Gastrocnemius medialis (tissue), 4 donors: ENCODE data around the gene HLA-DPA1. TPM values are rescaled to one million over a fixed set of nuclear protein-coding genes. Genes with fewer than 3 reads are reported as not detected.

Source experiments
- ATAC-seq, 2 donors: fragments of 150-250 bp; one replicate each; pipeline ENCODE4 v1.9.1; 2016
- DNase-seq, 2 donors: peaks; one replicate each; pipeline ENCODE4 v3.0.0-alpha.2; 2019
- H3K27ac ChIP-seq, 4 donors: fragments of 200-600 bp; sonication (generic); 1 replicate in 1 of 4; 2 replicates in 3 of 4; pipeline ENCODE4 v1.5.1; 2016 to 2018; ENCODE audit warnings: mild to moderate bottlenecking in 2 of 4, moderate library complexity in 1 of 4
- H3K27me3 ChIP-seq, 3 donors: fragments of 200-600 bp; sonication (generic) in 2 of 3; 1 replicate in 1 of 3; 2 replicates in 2 of 3; pipeline versions ENCODE4 v1.5.1 to v1.6.0; 2016 to 2019; ENCODE audit warnings: mild to moderate bottlenecking in 1 of 3, moderate library complexity in 1 of 3
- H3K36me3 ChIP-seq, 2 donors: fragments of 200-600 bp; sonication (generic) in 1 of 2; one replicate each; pipeline ENCODE4 v1.5.1; 2017 to 2018
- H3K4me1 ChIP-seq, 2 donors: fragments of 200-600 bp; sonication (generic) in 1 of 2; one replicate each; pipeline ENCODE4 v1.5.1; 2016 to 2017; ENCODE audit warnings: mild to moderate bottlenecking in 2 of 2
- H3K4me3 ChIP-seq, 4 donors: fragments of 200-600 bp; sonication (generic) in 3 of 4; 1 replicate in 1 of 4; 2 replicates in 3 of 4; pipeline ENCODE4 v1.5.1; 2016 to 2019; ENCODE audit warnings: mild to moderate bottlenecking in 2 of 4
- H3K9me3 ChIP-seq, 3 donors: fragments of 200-600 bp; sonication (generic) in 2 of 3; 1 replicate in 1 of 3; 2 replicates in 2 of 3; pipeline ENCODE4 v1.5.1; 2016 to 2019
- POLR2A ChIP-seq, 2 donors: fragments of 450-650 bp; IDR thresholded peaks; one replicate each; pipeline ENCODE4 v1.6.1; 2017; ENCODE audit warnings: antibody characterized with exemption in 2 of 2, mild to moderate bottlenecking in 2 of 2, moderate library complexity in 2 of 2
- in situ Hi-C, 4 donors: fragments of 200-750 bp; cut with MboI; loops; one replicate each; pipeline versions ENCODE4 v1.15.0 to v1.8.0; 2017; ENCODE audit warnings: low sequenced_read_pairs in 4 of 4
- intact Hi-C: fragments of 100-400 bp; cut with DNase I; formaldehyde crosslinking; loops from one replicate; pipeline ENCODE4 v1.15.1; 2023; ENCODE audit warnings: low total_unique reads
- total RNA-seq, 4 donors: library from RNA; depleted of rRNA; stranded (reverse); fragments of >200 nt; gene quantifications; one replicate each; pipeline versions ENCODE4 v1.1.0 to v1.2.3, GENCODE V29; 2016
- TF ChIP-seq, protein P1 (sequence below), 5 experiments: fragments of 450-650 bp in 3 of 5; fragments of 200-600 bp in 2 of 5; sonication (generic) in 2 of 5; IDR thresholded peaks in 4 of 5; conservative IDR thresholded peaks in 1 of 5; 1 replicate in 4 of 5; 2 replicates in 1 of 5; pipeline ENCODE4 v1.5.1; 2016 to 2019; ENCODE audit warnings: antibody characterized with exemption in 5 of 5, mild to moderate bottlenecking in 3 of 5, moderate library complexity in 3 of 5

Gene HLA-DPA1
- total RNA-seq, 4 donors from 2014 or later: 6.8 to 51.8 (median 23.4) TPM

DNA sequence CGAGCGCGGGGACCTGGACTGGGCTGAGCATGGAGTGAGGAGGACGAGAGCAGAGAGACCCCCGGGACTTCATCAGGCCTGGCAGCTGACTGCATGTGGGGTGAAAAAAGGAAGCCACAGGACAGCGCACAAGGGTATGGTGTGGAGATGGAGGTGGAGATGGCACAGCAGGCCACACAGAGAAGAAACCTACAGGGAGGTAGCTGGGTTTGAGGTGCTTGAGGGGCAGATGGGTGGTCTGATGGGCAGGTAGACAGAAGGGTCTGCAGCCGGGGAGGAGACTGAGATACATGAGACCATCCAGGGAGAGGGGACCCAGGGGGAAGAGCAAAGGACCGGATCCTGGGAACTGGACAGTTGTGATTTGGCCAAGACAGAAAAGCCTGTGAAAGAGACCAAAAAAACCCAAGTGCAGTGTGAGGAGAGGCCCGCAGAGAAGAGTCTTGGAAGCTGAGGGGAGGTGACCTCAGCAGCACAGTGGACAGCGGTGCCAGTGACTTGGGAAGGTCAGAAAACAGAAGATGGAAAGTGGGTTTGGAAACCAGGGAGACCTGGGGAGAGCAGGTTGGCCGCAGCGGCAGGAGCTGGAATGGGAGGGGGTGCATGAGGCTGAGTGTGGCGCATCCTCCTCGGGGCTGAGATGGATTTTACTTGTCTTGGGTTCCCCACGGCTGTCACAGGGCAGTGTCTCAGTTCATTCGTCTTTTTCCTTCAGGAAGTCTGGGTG lies 7.8 kb upstream of the HLA-DPA1 start:
- ATAC-seq: no peak

DNA sequence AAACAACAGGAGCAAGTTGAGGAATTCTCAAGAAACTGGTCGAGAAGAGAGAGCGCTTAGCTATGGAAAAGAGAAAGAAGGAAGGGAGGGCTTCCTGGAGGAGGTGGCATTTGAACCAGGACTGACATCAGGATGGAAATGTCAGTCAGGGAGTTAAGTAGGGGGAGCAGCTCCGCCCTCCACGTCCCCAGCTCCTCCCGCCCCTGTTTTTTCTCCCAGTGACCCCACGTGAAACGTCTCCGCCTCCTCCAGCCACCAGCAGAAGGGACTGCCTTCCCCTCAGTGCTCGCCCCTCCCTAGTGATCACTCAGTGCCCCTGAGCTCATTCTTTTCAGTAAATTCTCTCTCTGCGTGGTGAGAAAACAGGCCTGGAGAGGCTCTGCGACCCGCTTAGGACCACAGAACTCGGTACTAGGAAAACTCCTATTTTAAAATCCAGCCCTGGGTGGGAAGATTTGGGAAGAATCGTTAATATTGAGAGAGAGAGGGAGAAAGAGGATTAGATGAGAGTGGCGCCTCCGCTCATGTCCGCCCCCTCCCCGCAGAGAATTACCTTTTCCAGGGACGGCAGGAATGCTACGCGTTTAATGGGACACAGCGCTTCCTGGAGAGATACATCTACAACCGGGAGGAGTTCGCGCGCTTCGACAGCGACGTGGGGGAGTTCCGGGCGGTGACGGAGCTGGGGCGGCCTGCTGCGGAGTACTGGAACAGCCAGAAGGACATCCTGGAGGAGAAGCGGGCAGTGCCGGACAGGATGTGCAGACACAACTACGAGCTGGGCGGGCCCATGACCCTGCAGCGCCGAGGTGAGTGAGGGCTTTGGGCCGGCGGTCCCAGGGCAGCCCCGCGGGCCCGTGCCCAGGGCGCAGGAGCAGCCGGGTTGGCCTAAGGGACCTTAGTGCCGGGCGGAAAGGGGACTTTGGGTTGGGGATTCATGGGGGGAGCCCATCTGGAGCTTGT lies 7.0 kb upstream of the HLA-DPA1 start:
- Histone ChIP-seq H3K9me3 (no peaks in the 10 kb centered on the region), H3K36me3 (no peaks in the 10 kb centered on the region), H3K4me3 (peak overlapping the region; percentile 38 to 53 (median 48)), H3K27ac (peak overlapping the region; percentile 54 to 81 (median 75)), H3K4me1 (peaks cover 0 to 5% of the 10 kb centered on the region in 2 donors), H3K27me3 (peaks cover 2 to 14% (median 6%) of the 10 kb centered on the region in 3 donors)
- peak; percentile 40 to 49 for ATAC-seq
- in situ Hi-C loops (loop anchor here in 2 of 4 donors (5.0 to 10.0 kb wide), 2 partner anchors 63 to 66 kb away; no protein-coding TSS in a partner anchor), intact Hi-C loops (no loop called here)
- TF ChIP-seq, protein P1, sequence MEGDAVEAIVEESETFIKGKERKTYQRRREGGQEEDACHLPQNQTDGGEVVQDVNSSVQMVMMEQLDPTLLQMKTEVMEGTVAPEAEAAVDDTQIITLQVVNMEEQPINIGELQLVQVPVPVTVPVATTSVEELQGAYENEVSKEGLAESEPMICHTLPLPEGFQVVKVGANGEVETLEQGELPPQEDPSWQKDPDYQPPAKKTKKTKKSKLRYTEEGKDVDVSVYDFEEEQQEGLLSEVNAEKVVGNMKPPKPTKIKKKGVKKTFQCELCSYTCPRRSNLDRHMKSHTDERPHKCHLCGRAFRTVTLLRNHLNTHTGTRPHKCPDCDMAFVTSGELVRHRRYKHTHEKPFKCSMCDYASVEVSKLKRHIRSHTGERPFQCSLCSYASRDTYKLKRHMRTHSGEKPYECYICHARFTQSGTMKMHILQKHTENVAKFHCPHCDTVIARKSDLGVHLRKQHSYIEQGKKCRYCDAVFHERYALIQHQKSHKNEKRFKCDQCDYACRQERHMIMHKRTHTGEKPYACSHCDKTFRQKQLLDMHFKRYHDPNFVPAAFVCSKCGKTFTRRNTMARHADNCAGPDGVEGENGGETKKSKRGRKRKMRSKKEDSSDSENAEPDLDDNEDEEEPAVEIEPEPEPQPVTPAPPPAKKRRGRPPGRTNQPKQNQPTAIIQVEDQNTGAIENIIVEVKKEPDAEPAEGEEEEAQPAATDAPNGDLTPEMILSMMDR (IDR thresholded peaks at IDR 0.05 in 4 of 5, conservative IDR thresholded peaks at IDR 0.05 in 1 of 5): no peak
- TF ChIP-seq POLR2A (IDR thresholded peaks at IDR 0.05): peak; percentile 27 to 58
- DNase-seq: peak in 1 of 2 donors; percentile 34

More for the DNA sequence above, 7.8 kb upstream of the HLA-DPA1 start:
- Histone ChIP-seq H3K9me3 (no peaks in the 10 kb centered on the region), H3K27ac (peak overlapping the region; percentile 54 to 81 (median 75)), H3K4me3 (peak overlapping the region; percentile 38 to 53 (median 48)), H3K36me3 (no peaks in the 10 kb centered on the region), H3K4me1 (peaks cover 0 to 5% of the 10 kb centered on the region in 2 donors), H3K27me3 (peaks cover 2 to 14% (median 6%) of the 10 kb centered on the region in 3 donors)
- DNase-seq: no peak
- intact Hi-C loops: no loop called here
- in situ Hi-C loops: loop anchor here in 2 of 4 donors (5.0 to 10.0 kb wide), 2 partner anchors 64 to 66 kb away; no protein-coding TSS in a partner anchor
- TF ChIP-seq, protein P1 (IDR thresholded peaks at IDR 0.05 in 4 of 5, conservative IDR thresholded peaks at IDR 0.05 in 1 of 5): no peak
- TF ChIP-seq POLR2A (IDR thresholded peaks at IDR 0.05): no peak

DNA sequence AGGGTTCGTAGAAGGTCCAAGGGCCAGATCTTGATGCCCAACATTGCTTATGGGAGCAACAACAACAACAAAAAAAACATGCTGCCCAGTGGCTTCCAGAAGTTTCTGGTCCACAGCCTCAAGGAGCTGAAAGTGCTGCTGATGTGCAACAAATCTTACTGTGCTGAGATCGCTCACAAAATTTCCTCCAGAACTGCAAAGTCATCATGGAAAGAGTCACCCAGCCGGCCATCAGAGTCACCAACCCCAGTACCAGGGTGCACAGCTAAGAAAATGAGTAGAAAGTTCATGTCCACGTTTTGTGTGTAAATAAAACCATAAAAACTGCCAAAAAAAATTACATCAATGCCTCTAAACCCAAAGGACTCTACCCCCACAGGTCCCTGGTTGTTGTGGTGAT lies 6.1 kb upstream of the HLA-DPA1 start:
- ATAC-seq: no peak
- Histone ChIP-seq H3K27ac (peak overlapping the region in 2 of 4 donors; percentile 73 to 77), H3K4me3 (no peak overlapping the region), H3K27me3 (peaks cover 2 to 14% (median 6%) of the 10 kb centered on the region in 3 donors), H3K36me3 (no peaks in the 10 kb centered on the region), H3K4me1 (peaks cover 0 to 5% of the 10 kb centered on the region in 2 donors), H3K9me3 (no peaks in the 10 kb centered on the region)
- intact Hi-C loops: loop anchor here (5.0 kb wide), 1 partner anchor 62 kb away; no protein-coding TSS in a partner anchor
- DNase-seq: no peak
- no peak for TF ChIP-seq POLR2A (IDR thresholded peaks at IDR 0.05)
- TF ChIP-seq, protein P1 (IDR thresholded peaks at IDR 0.05 in 4 of 5, conservative IDR thresholded peaks at IDR 0.05 in 1 of 5): no peak
- in situ Hi-C loops: loop anchor here in 1 of 4 donors (5.0 kb wide), 1 partner anchor 62 kb away; no protein-coding TSS in a partner anchor

DNA sequence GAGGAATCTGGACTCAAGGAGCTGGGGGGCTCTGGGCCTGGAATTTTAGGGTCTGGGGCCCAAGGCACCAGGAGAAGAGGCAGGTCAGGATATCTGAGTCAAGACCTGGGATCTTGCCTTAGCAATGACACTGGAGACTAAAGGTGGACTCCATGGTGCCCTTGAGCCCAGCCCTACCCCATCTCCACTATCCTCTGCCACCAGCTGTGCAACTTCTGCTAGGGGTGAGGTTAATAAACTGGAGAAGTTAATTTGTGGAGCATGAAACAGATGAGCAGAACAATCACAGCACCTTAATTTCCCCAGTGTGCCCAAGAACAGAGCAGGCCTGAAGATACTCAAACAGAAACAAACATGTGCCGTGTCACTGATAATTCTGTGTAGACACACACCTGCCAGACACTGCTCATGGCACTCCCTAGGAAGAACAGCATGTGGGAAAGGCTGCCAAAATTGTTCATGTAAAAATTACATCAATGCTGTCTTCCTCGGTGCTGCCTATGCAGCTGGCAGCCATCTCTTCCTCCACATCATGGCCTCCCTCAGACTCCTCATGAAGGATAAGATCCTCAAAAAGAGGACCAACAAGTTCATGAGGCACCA lies 5.6 kb upstream of the HLA-DPA1 start:
- Histone ChIP-seq H3K9me3 (no peaks in the 10 kb centered on the region), H3K27me3 (peaks cover 2 to 14% (median 6%) of the 10 kb centered on the region in 3 donors), H3K36me3 (no peaks in the 10 kb centered on the region), H3K4me3 (no peak overlapping the region), H3K4me1 (peaks cover 0 to 5% of the 10 kb centered on the region in 2 donors), H3K27ac (no peak overlapping the region)
- ATAC-seq (no peak), DNase-seq (no peak)
- in situ Hi-C loops (loop anchor here in 1 of 4 donors (5.0 kb wide), 1 partner anchor 62 kb away; no protein-coding TSS in a partner anchor), intact Hi-C loops (loop anchor here (5.0 kb wide), 1 partner anchor 62 kb away; no protein-coding TSS in a partner anchor)
- no peak for TF ChIP-seq POLR2A (IDR thresholded peaks at IDR 0.05)
- TF ChIP-seq, protein P1 (IDR thresholded peaks at IDR 0.05 in 4 of 5, conservative IDR thresholded peaks at IDR 0.05 in 1 of 5): no peak
